Stimulated activated CD8-positive, alpha-beta memory T cell treated with anti-CD3 and anti-CD28 coated beads, Interleukin-4, amount 100 ng/mL, for 4 hours (primary cell): Measurements from ENCODE around the gene FDXR.

Source experiments
- DNase-seq, 2 donors: peaks; one replicate each; pipeline ENCODE4 v3.0.0-alpha.2; 2020; ENCODE audit warnings: low read depth in 2 of 2, low spot score in 1 of 2

The FDXR gene

DNA sequence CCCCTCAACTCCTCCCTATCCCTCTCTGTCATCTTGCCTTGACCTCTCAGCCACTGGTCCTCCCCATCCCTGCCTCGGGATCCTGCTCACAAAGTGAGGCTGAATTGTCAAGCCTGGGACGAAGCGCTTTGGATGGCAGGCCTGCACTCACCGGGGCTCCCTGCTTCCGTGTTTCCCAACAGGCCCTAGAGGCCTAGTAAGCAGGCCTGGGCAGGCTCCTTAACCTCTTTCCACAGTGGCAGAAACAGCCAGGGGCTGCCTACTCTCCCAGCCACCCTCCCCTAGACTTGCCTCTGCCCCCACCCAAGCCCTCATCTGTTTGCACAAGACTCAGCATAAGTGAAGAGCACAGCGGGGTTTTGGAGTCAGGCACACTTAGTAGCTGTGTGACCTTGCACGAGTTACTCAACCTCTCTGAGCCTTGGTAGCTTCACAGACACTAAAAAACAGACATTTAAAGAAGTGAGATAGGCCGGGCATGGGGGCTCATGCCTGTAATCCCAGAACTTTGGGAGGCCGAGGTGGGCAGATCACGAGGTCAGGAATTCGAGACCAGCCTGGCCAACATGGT is 25.7 kb upstream of the FDXR start:
- DNase-seq: no peak

GRCh38 chr17:74893936-74894671 is 21.3 kb upstream of the FDXR start:
- no peak for DNase-seq

DNA sequence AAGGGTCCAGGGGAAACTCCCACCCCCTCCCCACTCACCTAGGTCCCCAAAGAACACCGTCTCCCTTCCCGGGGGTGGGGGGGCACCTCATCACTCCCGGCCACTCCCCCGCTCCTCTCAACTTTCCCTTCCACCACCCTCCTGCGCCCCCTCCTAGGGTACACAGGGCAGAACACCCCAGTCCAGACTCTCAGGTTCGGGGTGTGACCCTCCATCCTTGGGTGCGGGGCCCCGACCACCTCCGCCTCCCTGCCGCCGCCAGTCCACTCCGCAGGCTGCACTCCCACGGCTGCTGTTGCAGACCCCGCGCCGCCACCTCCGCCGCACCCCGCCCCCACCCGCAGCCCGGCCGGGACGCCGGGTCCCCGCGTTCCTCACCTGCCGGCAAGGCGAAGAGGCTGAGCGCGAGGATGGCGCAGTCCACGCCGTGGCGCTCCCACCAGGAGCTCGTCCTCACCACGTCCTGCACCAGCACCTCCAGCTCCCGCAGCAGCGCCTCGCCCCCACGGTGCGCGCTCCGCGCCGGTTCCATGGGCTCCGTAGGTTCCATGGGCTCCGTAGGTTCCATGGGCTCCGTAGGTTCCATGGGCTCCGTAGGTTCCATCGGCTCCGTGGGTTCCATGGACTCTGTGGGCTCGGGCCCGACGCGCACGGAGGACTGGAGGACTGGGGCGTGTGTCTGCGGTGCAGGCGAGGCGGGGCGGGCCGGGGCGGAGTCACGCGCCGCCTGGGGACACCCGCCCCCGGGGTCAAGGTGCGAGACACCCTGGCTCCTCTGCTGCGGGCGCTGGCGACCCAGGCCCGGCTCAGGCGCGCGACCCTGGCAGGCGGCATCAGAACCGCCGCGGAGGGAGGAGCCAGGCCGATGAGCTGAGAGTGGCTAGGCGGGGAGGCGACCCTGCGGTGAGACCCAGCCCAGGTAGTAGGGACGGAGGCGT is 20.4 kb upstream of the FDXR start, which contains the start of gene FADS6:
Gene FADS6, minus strand, starts transcription at position 660 of the 938 bp plus-strand sequence. Its CDS starts 38 bp downstream, at position 622.
- no peak for DNase-seq

- DNase-seq: no peak
Observed at GRCh38 chr17:74892013-74892841, 19.4 kb upstream of the FDXR start.

GRCh38 chr17:74890554-74890953 is 17.8 kb upstream of the FDXR start:
- DNase-seq: no peak

DNA sequence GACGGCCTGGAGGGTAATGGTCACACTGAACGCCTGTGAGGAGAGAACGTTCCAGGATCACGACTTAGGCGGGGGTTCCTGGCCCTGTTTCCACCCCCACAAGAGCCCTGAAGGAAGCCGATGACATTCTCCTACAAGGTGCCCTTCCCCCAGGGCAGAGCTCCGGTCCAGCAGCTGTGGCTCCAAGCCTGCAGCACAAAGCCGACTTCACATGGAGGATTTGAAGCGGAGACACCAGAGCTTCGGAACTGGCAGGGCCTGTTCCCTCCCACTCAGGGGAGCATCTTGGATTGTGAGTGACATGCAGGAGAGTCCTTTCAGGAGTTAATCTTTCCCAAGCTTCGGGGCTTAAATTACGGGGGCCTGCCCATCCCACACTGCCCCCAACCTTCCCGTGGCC is 15.7 kb upstream of the FDXR start:
- no peak for DNase-seq

- no peak for DNase-seq
Observed at GRCh38 chr17:74883241-74883745, 10.5 kb upstream of the FDXR start.

GRCh38 chr17:74882517-74883240 is 9.9 kb upstream of the FDXR start:
- DNase-seq: no peak

DNA sequence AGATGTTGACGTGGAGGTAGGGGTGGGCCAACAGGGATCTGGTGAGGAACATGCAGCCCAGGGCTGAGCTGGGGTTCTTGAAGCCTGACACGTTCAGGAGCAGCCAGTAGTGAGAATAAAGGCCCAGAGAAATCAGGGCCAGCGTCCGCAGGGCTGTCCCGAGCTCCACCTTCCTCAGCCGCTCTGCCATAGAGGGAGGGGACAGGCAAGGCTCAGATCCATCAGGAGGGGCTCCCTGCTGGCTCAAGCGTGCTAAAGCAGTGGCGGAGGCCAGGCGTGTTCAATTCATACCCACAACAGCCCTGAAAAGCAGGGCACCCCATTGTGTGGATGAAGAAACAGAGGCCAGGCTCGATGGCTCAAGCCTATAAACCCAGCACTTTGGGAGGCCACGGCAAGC is 8.3 kb upstream of the FDXR start:
- DNase-seq: no peak

- DNase-seq: no peak
Observed at GRCh38 chr17:74879308-74879707, 6.5 kb upstream of the FDXR start.

DNA sequence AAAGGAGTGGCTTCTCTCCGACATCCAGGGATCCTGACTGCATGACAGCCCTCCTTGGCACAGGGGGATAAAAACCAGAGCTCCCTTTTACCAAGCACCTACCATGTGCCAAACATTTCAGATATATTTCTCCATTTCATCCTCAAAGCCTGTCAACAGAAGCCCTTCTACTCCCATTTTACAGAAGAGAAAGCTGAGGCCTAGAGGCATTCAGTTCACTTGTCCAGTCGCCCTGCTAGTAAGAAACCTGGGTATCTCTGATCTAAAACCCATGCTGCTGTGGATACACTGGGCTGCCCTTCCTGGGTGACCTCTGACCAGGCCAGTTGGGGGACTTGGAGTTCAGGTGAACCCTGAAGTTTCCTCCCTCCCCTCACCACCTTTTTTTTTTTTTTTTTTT is 5.9 kb upstream of the FDXR start:
- no peak for DNase-seq

DNA sequence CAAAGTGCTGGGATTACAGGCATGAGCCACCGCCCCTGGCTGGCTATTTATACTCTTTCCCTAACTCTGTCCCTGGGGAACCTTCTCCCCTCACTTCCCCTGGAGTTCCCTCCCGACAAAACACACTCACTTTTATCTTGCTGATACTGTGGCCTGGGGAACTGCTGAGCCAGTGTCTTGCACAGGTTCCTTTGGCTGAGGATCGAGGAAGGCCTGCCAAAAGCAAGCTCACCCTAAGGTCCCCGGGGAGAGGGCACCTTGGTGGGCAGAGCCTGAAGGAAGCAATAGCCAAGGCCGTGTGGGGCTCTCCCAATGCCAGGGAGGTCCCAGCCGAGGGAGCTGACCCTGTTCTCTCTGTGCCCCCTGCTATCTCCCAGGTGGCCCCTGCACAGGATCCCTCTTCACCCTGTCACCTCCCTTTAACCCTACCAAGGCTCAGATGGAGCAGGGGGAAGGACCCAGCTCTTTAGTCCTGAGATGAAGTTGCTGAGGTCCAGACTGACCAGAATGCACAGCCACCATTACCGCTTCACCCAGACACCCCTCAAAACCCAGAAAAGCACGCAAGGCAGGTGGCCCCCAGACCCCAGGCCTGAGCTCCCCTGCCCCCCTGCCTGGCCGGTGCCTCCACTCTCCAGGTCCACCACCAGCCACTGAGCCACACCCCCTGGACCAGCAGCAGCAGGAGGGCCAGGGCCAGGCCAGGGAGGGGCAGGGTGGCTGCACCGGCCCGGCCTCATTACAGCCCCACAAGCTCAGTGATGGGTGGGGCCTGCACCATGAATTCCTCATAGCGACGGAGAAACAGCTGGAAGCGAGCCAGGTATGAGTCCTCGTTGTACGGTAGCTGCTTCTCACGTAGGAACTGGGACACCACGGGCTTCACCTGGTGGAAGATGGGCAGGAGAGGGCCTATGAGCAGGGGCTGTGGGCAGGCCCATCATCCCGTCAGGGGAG is 5.1 kb upstream of the FDXR start:
- DNase-seq: no peak

DNA sequence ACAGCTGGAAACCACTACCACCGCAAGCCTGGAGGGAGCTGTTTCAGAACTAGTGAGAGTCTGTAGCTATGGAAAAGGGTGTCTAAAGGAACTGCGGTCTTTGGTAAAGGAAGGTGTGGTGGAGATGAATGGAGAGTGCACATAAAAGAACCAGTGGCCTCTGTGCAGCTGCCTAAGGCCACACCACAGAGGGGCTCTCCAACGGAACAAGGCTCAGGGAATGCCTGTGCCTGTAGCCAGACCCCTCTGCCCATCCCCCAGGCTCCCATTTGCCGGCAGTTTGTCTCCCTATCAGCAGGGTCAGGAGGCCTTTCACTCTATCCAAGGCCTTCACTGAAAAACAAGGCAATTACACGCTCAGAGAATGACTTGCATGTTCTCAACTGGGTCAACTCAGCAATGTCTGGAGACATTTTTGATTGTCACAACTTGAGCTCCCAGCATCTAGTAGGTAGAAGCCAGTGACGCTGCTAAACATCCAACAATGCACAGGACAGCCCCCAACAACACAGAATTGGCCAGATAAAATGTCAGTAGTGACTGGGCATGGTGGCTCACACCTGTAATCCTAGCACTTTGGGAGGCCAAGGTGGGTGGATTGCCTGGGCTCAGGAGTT is 3.3 kb upstream of the FDXR start:
- DNase-seq: no peak

DNA sequence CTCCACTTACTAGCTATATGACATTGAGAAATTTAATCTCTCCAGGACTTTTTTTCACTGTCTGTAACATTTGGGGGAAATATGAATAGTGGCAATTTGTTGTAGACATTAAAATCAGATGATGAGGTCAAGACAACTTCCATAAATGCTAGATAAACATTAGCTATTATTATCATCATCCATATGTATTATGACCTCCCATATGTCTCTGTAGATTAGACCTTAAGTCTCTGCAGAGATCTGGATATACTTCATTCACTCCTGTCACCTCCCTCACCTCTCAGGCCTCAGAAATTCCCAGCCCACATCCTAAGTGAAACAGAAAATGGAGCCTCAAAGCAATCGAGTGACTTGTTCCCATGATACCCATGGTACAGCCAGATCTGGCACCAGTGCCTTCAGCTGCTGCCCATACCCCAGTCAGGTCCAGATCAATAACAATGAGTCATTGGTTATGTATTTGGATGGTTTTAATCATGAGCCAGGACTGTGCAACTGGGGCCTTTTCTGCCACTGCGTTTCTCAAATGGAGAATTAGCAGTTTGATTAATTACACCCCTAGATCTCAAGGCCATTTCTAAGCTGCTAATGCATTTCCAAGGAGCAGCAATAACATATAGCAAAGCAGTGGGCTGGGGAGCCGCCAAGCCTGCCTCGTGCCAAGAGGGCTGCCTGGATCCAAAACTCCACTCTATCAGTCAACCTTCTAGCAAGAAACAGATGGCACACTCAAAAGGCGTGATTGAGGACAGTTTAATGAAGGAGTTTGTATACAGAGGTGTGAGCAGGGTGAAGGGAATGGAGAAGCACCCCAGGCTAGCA is 2.6 kb upstream of the FDXR start:
- DNase-seq: no peak

- no peak for DNase-seq
Observed at GRCh38 chr17:74874615-74875037, 1.8 kb upstream of the FDXR start.

DNA sequence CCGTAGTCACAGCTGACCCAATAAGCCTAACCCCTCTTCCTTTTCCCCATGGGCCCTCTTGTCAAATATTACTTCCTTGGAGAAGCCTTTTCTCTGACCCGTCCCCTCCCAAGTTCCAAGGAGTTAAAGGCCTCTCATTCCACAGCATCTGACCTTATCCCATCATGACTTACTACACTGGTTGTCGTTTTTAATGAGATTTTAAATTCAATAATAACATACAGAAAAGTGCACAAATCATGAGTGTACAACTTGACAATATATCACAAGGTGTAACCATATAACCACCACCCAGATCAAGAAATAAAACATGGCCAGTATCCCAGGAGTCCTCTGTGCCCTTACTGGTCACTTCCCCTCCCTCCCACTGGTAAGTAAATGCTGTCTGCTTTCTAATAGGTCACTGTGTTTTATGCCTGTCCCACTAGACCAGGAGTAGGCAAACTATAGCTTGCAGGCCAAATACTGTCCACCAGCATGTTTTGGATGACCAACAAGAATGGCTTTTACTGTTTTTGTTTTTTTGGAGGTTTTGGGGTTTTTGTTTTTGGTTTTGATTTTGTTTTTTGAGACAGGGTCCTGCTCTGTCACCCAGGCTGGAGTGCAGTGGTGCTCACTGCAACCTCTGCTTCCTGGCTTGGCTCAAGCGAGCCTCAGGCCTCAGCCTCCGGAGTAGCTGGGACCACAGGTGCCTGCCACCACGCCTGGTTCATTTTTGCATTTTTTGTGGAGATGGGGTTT is 1.2 kb upstream of the FDXR start:
- DNase-seq: no peak
